Hair follicle dermal papilla cell (primary cell): ENCODE measurements around the gene KAT2A. TPM values are rescaled to one million over a fixed set of nuclear protein-coding genes. Genes with fewer than 3 reads are reported as not detected.

Experiments
- total RNA-seq: library from RNA; depleted of rRNA; stranded (reverse); fragments of >200 nt; gene quantifications from 2 replicates; pipeline ENCODE4 v1.2.3, GENCODE V29; 2012

Gene KAT2A
- total RNA-seq = 8.5 and 9.2 TPM in 2 replicates

GRCh38 chr17:42120770-42121769 lies at the start of gene KAT2A:
Gene KAT2A, minus strand, starts transcription at chr17:42121367. Its CDS starts 63 bp downstream, at chr17:42121304.

GRCh38 chr17:42122371-42123303 lies 1.5 kb upstream of the KAT2A start, which contains the start of gene HSPB9:
Gene HSPB9, plus strand, starts transcription at chr17:42122804. Its CDS starts 47 bp downstream, at chr17:42122851.

GRCh38 chr17:42112552-42113176 lies 8.5 kb downstream of the KAT2A start, which contains the start of gene DHX58:
Gene DHX58, minus strand, starts transcription at chr17:42112714. Its CDS starts 822 bp downstream, at chr17:42111892.

GRCh38 chr17:42097691-42098631 lies 23.2 kb downstream of the KAT2A start, which contains the start of gene ZNF385C:
Gene ZNF385C, minus strand, starts transcription at chr17:42098473. Its CDS starts 35,417 bp downstream, at chr17:42063056.

Other genes starting within 250 kb of the KAT2A start
- gene ACLY, start 202.4 kb downstream of the KAT2A start, total RNA-seq = 341 and 379 TPM in 2 replicates
- gene ODAD4, start 190.8 kb downstream of the KAT2A start, total RNA-seq = 0.97 and 1.3 TPM in 2 replicates
- gene CNP, start 154.6 kb downstream of the KAT2A start, total RNA-seq = 93.0 and 95.2 TPM in 2 replicates
- 63.1 and 64.8 TPM in 2 replicates for gene DNAJC7, start 103.9 kb downstream of the KAT2A start, total RNA-seq
- gene NKIRAS2, start 101.3 kb downstream of the KAT2A start, total RNA-seq = 46.8 and 50.3 TPM in 2 replicates
- 0.49 TPM in 2 replicates for gene C17orf113, start 70.8 kb downstream of the KAT2A start, total RNA-seq
- not detected in 2 replicates for gene ZNF385C, start 22.9 kb downstream of the KAT2A start, total RNA-seq
- gene DHX58, start 8.7 kb downstream of the KAT2A start, total RNA-seq = 19.6 and 19.8 TPM in 2 replicates
- gene HSPB9, start 1.4 kb upstream of the KAT2A start, total RNA-seq = not detected in 2 replicates
- 94.3 and 113 TPM in 2 replicates for gene RAB5C, start 33.6 kb upstream of the KAT2A start, total RNA-seq
- gene KCNH4, start 59.8 kb upstream of the KAT2A start, total RNA-seq = under 0.01 TPM in 1 of 2 replicates, not detected in the other
- not detected in 2 replicates for gene HCRT, start 64.1 kb upstream of the KAT2A start, total RNA-seq
- gene GHDC, start 73.1 kb upstream of the KAT2A start, total RNA-seq = 18.3 and 22.1 TPM in 2 replicates
- gene STAT5B, start 155.0 kb upstream of the KAT2A start, total RNA-seq = 42.7 and 55.8 TPM in 2 replicates
- 37.8 and 55.3 TPM in 2 replicates for gene STAT5A, start 167.1 kb upstream of the KAT2A start, total RNA-seq